Mucosa of descending colon (tissue), 3 donors: ENCODE data around the gene CDH4. TPM values are rescaled to one million over a fixed set of nuclear protein-coding genes. Genes with fewer than 3 reads are reported as not detected.

Source experiments
- ATAC-seq: fragments of 200-7000 bp; cut with Tn5 transposase; one replicate; pipeline ENCODE4 v1.9.1; 2020; ENCODE audit warnings: mild to moderate bottlenecking, moderate library complexity
- DNase-seq, 3 donors: peaks; one replicate each; pipeline ENCODE4 v3.0.0-alpha.2; 2020
- H3K36me3 ChIP-seq: fragments of 200-600 bp; one replicate; pipeline ENCODE4 v1.8.0; 2021; ENCODE audit warnings: low read depth, mild to moderate bottlenecking
- H3K4me1 ChIP-seq: fragments of 200-600 bp; one replicate; pipeline ENCODE4 v1.8.0; 2021; ENCODE audit warnings: low read depth, mild to moderate bottlenecking
- H3K4me3 ChIP-seq: fragments of 200-600 bp; one replicate; pipeline ENCODE4 v1.8.0; 2021; ENCODE audit warnings: mild to moderate bottlenecking
- H3K9me3 ChIP-seq: fragments of 200-600 bp; one replicate; pipeline ENCODE4 v1.8.0; 2021; ENCODE audit warnings: mild to moderate bottlenecking
- intact Hi-C, 2 donors: fragments of 100-400 bp; cut with DNase I in 1 of 2; cut with micrococcal nuclease in 1 of 2; formaldehyde crosslinking; loops; one replicate each; pipeline versions ENCODE4 v1.11.0 to v1.11.1; 2022; cut with DNase I, micrococcal nuclease
- total RNA-seq, 3 donors: library from RNA; stranded (reverse); fragmentation: NEBNext Ultra II Directional in 2 of 3; extraction: Animal tissue kit (Norgen Biotek cat#: 25700) in 2 of 3; gene quantifications; one replicate each; pipeline versions ENCODE4 v1.2.1 to v1.2.4, GENCODE V29; 2021 to 2023
- TF ChIP-seq, protein P1 (sequence below): fragments of 200-600 bp; IDR thresholded peaks from one replicate; pipeline ENCODE4 v1.8.0; 2022; ENCODE audit warnings: antibody characterized with exemption, mild to moderate bottlenecking
- donor health status: DM: no; HTN: no; CAD: no; lungs with moderate emphysema.
- donor health status: DM: no; HTN: no; CAD: no.
- donor health status: DM: no; HTN: yes; CAD: no.

The CDH4 gene
- total RNA-seq, 3 donors from 2014 or later, result 0.16 TPM; not detected in 2

DNA sequence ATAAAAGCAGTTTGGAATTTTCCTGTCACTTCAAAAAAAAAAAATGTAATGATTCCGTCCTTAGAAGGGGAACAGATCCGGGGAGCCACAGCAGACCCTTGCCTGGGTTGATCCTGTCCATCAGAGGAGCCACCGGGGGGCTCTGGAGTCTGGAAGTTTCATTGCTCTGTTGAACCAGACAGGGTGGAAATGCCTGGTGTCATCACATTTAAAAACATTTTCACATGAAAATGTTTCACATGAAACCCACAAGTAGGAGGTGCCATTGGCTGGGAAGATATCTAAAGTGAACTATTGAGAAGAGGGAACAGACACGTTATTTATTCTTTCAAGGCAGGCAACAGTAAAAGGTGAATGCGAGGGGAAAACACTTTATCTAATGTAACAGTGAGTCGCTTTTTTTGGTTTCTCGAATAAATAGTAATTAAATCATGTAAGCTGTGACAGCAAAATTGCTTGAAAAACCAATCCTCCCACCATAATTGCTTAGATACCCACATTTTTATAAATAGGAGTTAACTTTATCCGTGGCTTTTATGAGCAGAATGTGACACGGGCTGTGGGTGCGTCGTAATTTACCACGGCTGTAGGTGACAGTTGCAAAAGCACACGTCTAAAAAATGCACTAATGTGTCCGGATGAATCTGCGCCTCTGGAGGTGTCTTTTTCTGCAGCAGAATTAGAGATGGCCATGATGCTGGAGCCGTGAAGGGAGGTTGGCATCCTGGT, 490.2 kb downstream of the CDH4 start:
- H3K36me3 ChIP-seq, result no peaks in the 10 kb centered on the region
- H3K9me3 ChIP-seq, result no peaks in the 10 kb centered on the region
- TF ChIP-seq, protein P1, sequence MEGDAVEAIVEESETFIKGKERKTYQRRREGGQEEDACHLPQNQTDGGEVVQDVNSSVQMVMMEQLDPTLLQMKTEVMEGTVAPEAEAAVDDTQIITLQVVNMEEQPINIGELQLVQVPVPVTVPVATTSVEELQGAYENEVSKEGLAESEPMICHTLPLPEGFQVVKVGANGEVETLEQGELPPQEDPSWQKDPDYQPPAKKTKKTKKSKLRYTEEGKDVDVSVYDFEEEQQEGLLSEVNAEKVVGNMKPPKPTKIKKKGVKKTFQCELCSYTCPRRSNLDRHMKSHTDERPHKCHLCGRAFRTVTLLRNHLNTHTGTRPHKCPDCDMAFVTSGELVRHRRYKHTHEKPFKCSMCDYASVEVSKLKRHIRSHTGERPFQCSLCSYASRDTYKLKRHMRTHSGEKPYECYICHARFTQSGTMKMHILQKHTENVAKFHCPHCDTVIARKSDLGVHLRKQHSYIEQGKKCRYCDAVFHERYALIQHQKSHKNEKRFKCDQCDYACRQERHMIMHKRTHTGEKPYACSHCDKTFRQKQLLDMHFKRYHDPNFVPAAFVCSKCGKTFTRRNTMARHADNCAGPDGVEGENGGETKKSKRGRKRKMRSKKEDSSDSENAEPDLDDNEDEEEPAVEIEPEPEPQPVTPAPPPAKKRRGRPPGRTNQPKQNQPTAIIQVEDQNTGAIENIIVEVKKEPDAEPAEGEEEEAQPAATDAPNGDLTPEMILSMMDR, result no peak
- DNase-seq, result peak in 1 of 3 donors; percentile 11
- ATAC-seq, result no peak
- H3K4me3 ChIP-seq, result no peak overlapping the region
- no peaks in the 10 kb centered on the region for H3K4me1 ChIP-seq
- intact Hi-C loops, result no loop called here

DNA sequence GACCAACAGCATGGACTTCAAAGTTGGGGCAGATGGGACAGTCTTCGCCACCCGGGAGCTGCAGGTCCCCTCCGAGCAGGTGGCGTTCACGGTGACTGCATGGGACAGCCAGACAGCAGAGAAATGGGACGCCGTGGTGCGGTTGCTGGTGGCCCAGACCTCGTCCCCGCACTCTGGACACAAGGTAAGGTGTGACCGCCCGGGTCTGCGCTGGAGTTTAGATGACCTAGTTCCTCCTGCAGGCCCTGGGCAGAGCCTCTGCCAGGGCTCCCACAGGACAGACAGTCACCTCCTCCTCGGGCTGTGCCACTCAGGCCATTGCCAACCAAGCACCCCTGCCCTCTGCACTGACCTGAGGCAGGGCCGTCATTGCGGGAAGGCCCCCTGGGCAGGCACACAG, 491.5 kb downstream of the CDH4 start:
- H3K9me3 ChIP-seq, result no peaks in the 10 kb centered on the region
- DNase-seq, result peak in 1 of 3 donors; percentile 33
- TF ChIP-seq, protein P1, result no peak
- H3K4me1 ChIP-seq, result no peaks in the 10 kb centered on the region
- no peak for ATAC-seq
- no peak overlapping the region for H3K4me3 ChIP-seq
- intact Hi-C loops, result no loop called here
- no peaks in the 10 kb centered on the region for H3K36me3 ChIP-seq

DNA sequence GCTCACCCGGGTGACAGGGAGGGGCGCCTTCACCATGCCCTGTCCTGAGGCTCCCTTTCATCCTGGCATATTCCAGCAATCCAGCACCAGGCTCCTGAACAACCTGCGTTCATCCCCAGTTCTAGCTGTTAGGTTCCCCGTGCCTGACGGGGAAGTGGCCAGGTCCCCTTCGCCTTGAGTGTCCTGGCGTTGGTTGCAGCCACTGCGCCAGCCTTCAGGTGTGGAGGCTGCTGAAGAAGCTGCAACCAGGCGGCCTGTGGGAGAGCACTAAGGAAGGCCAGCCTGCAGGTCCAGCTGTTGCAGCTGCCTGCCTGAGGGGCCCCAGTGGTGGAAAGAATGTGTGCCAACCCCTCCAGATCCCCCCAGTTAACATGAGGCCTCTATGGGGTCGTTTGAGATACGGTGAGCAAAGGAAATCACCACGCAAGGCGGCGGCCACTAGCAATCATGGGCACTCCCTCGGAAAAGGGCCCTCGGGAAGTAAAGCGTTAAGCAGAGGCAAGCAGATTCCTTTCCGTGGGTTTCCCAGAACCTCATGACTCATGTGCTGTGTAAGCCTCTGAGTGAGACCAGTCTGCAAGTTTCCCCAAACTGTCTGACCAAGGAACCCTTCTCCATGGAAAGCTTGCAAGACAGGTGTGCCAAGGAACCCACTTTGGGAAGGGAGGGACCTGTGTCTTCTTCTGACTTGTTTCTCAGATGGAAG, 492.8 kb downstream of the CDH4 start:
- intact Hi-C loops, result no loop called here
- Histone ChIP-seq H3K4me3 (no peak overlapping the region), H3K36me3 (no peaks in the 10 kb centered on the region), H3K4me1 (no peaks in the 10 kb centered on the region), H3K9me3 (no peaks in the 10 kb centered on the region)
- TF ChIP-seq, protein P1, result no peak
- no peak for ATAC-seq
- peak in 1 of 3 donors; percentile 19 for DNase-seq

DNA sequence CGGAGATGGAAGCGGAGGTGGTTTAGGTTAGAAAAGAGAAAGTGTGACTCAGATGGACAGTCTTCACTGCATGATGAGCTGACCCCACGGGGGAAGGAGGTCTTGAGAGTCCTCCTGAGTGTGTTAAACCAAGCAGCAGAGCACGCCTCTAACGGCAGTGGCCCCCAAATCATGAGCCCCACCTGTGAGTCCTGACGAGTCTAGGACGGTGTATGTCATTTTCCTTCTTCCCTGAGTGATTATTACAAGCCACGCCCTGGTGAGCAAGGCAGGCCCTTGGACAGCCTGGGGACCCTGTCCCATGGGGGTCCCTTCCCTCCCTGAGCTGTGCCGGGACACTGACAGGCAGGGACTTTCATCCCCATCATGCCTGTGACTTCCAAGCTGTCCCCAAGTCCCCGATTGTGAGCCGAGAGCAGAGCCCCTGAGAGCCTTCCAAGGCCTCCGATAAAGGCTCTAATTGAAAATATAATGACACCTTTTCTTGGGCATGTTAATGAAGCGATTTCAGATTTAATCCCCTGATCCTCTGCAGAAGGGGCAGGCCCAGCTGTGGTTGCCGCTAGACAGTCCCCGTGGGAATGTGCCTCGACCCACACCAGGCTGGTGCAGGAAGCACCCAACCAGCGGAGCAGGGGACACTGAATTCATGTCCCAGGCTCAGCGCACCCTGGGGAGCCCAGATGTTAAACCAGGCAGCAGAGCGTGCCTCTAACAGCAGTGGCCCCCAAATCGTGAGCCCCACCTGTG, 493.5 kb downstream of the CDH4 start:
- Histone ChIP-seq H3K4me1 (no peaks in the 10 kb centered on the region), H3K4me3 (no peak overlapping the region), H3K9me3 (no peaks in the 10 kb centered on the region), H3K36me3 (no peaks in the 10 kb centered on the region)
- peak in 1 of 3 donors; percentile 26 for DNase-seq
- TF ChIP-seq, protein P1, result no peak
- ATAC-seq, result no peak
- intact Hi-C loops, result no loop called here

DNA sequence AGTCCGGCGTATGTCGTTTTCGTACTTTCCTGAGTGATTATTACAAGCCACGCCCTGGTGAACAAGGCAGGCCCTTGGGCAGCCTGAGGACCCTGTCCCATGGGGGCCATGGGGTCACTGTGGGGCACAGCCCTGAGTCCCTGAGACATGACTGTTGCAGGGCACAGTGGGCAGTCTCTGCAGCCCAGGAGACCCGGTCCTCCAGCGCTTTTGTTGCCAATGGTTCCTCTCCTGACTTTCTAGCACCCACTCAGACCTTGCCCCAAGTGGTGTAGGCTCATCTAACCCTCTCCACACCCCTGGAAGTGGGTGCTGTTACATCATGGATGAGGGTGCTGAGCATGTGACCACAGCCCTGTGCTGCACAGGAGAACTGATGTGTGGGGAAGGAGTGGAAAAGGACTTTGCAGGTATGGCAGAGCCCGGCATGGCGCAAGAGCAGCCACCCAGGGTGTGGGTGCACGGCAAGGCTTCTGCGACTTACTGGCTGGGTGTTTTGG, 494.1 kb downstream of the CDH4 start:
- ATAC-seq, result no peak
- Histone ChIP-seq H3K9me3 (no peaks in the 10 kb centered on the region), H3K36me3 (no peaks in the 10 kb centered on the region), H3K4me1 (no peaks in the 10 kb centered on the region), H3K4me3 (no peak overlapping the region)
- DNase-seq, result peak in 1 of 3 donors; percentile 18
- intact Hi-C loops, result no loop called here
- TF ChIP-seq, protein P1, result no peak
